GM04504 (cell line): ENCODE data around the gene SAMD10.
"Not testable (repeated sequence)": the region's sequence is repeated elsewhere in the genome, so short reads cannot be mapped to it uniquely, and the experiment has no call there.

Experiments
- DNase-seq: peaks from one replicate; pipeline ENCODE4 v3.0.0-alpha.2; 2012; ENCODE audit warnings: low read depth

The SAMD10 gene

GRCh38 chr20:63941282-63942081 is 38.0 kb downstream of the SAMD10 start:
- no peak for DNase-seq

GRCh38 chr20:63940472-63941266 is 38.8 kb downstream of the SAMD10 start:
- no peak for DNase-seq

- DNase-seq: no peak
These were observed 39.4 kb downstream of the SAMD10 start for GRCh38 chr20:63940071-63940471.

GRCh38 chr20:63939061-63939935 is 40.1 kb downstream of the SAMD10 start:
- no peak for DNase-seq

GRCh38 chr20:63937596-63937995 is 41.8 kb downstream of the SAMD10 start:
- no peak for DNase-seq

- DNase-seq: no peak
These were observed 44.0 kb downstream of the SAMD10 start for GRCh38 chr20:63935447-63935846.

- DNase-seq: no peak
These were observed 45.0 kb downstream of the SAMD10 start for GRCh38 chr20:63934271-63935068.

- DNase-seq: no peak
These were observed 45.8 kb downstream of the SAMD10 start for GRCh38 chr20:63933646-63934045.

- no peak for DNase-seq
These were observed 46.8 kb downstream of the SAMD10 start for GRCh38 chr20:63932606-63933160.

- DNase-seq: no peak
These were observed 47.7 kb downstream of the SAMD10 start for GRCh38 chr20:63931735-63932134.

GRCh38 chr20:63930971-63931553 is 48.4 kb downstream of the SAMD10 start:
- DNase-seq: no peak

- not testable (repeated sequence) for DNase-seq
These were observed 50.0 kb downstream of the SAMD10 start for GRCh38 chr20:63929473-63929883.

GRCh38 chr20:63929071-63929470 is 50.4 kb downstream of the SAMD10 start:
- no peak for DNase-seq

GRCh38 chr20:63926298-63926697 is 53.1 kb downstream of the SAMD10 start:
- DNase-seq: no peak

- no peak for DNase-seq
These were observed 55.2 kb downstream of the SAMD10 start for GRCh38 chr20:63924241-63924640.
